Cortex of kidney (tissue), 1 donor: ENCODE measurements around the gene CCNB1IP1.
"Not testable (repeated sequence)": the region's sequence is repeated elsewhere in the genome, so short reads cannot be mapped to it uniquely, and the experiment has no call there.

Experiments used
- DNase-seq: peaks from one replicate; lab custom pipeline; 2025; lab: John Stamatoyannopoulos, UW

The CCNB1IP1 gene

GRCh38 chr14:20332431-20332787 is 670 bp downstream of the CCNB1IP1 start:
- no peak for DNase-seq

- no peak for DNase-seq
Observed at GRCh38 chr14:20331053-20331613, 1.9 kb downstream of the CCNB1IP1 start.

DNA sequence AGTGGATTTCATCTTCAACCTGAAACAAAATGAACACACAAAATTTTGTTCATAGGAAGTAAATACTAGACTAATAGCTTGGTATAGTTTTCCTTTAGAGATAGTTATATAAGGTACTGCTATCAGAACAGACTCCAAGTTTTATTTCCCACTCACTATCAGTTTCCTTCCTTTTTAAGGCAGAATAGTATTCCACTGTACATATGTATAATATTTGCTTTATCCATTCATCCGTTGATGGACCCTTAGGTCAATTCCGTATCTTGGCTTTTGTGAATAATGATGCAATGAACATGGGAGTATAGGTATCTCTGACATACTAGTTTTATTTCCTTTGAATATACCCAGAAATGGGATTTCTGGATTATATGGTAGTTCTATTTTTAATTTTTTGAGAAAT is 3.7 kb downstream of the CCNB1IP1 start:
- DNase-seq = no peak

DNA sequence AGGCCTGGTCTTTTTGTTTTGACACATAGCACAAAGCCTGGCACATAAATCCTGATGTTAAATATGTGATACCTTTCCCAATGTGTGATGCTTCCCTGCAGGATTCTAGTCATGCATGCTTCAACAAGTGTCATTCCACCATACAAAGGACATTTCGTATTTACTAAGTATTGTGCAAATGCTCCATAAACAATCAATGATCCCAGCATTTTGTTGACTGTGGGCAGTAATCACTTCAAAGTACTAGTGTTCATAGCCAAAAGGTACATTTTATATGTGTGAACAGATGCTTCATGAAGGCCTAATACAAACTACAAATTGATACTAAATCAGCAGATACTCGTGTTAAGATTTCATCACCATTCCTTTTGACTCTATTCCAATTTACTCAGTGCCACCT is 4.4 kb downstream of the CCNB1IP1 start:
- no peak for DNase-seq

GRCh38 chr14:20327005-20327869 is 5.8 kb downstream of the CCNB1IP1 start:
- no peak for DNase-seq

- DNase-seq = no peak
Observed at GRCh38 chr14:20317720-20318119, 15.4 kb downstream of the CCNB1IP1 start.

DNA sequence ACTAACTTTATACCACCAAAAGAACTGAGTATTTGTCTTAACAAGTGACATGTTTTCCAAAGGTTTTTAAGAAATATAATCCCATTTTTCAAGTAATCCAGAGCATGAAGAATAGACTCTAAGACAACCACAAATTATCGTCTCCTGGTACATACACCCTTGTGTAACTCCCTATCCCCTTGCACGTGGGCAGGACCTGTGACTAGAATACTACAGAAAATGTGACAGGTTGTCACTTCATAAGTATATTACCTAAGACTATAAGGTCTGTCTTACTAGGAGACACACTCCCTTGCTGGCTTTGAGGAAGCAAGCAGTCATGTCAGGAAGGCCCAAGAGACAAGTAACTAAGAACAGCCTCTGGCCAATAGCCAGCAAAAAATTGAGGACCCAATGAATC is 19.1 kb downstream of the CCNB1IP1 start:
- DNase-seq = no peak

DNA sequence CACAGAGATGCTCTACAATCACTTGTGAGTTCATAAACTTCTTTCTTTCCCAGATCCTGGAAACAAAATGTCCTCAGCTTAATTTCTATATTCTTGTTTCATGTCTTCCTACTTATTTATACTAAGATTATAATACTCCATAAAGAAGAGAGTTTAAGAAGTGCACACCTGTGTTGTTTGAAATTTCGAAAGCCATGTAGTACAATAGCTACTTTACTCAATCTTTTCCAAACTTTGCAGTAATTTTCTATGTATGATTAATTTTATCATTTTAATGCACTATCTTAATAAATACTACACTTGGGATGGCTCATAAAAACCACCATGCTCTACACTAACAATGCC is 27.0 kb downstream of the CCNB1IP1 start:
- DNase-seq = no peak

DNA sequence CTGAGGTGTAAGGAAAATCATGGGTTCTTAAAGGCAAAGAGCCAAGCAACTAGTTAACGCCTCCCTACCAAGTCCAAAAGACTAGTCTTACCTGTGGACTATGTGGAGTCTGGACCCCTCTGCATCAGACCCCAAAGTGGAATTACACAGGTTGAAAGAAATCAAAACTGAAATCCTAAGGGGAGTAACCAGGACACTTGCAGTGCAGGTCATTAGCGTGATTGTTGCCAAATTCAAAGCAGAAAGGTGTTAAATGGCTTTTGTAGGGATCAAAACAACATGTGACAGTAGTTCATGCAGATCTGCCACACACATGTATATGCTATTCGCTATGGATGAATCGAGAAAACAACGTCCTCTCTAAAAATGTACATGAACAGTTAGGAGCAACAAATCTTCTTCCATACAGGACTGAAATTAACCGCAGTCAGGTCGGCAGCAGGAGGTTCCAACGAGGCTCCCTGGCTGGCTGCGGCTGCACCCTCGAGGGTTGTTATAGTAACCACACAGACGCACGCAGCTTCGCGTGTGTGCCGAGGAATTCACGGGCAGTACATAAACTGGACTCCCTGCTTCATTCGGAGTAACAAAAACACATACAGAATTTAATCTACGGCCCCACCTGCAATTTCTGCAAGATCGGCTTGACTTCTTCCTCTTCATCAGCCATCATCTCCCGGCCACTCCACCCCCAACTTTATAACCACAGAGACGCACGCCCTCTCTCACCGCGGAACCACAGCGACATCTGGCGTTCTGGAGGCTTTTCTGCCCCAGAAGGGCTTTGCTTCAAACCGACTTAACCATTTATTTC is 27.6 kb downstream of the CCNB1IP1 start, which contains the start of gene TTC5:
Gene TTC5 (minus strand): TSS at position 687 of the 814 bp plus-strand sequence. CDS start 14 bp downstream, at position 673.
- DNase-seq = no peak

- DNase-seq = no peak
Observed at GRCh38 chr14:20302042-20302755, 30.9 kb downstream of the CCNB1IP1 start.

- DNase-seq = no peak
Observed at GRCh38 chr14:20295067-20295466, 38.0 kb downstream of the CCNB1IP1 start.

GRCh38 chr14:20294636-20295035 is 38.4 kb downstream of the CCNB1IP1 start:
- DNase-seq = no peak

GRCh38 chr14:20281998-20282397 is 51.1 kb downstream of the CCNB1IP1 start:
- DNase-seq = not testable (repeated sequence)

- not testable (repeated sequence) for DNase-seq
Observed at GRCh38 chr14:20280265-20280664, 52.8 kb downstream of the CCNB1IP1 start.

DNA sequence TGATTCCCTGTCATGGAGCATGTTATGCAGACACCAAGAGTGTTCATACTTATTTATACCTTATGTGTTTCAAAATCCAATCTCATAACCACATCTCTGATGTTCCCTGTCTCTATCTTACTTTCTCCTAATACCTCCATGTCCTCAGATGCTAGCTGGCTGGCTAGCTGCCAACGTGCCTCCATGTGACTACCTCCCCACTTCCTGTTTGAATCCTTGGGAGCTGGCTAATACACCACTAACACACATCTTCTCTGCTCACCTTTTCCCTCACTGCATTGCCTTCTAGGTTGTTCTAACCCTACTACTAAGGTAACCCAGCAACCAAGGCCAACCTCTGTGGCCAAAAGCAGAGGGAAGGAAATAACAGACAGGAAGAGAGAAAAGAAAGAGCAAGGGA is 54.7 kb downstream of the CCNB1IP1 start:
- no peak for DNase-seq

GRCh38 chr14:20277409-20277808 is 55.7 kb downstream of the CCNB1IP1 start:
- DNase-seq = no peak

DNA sequence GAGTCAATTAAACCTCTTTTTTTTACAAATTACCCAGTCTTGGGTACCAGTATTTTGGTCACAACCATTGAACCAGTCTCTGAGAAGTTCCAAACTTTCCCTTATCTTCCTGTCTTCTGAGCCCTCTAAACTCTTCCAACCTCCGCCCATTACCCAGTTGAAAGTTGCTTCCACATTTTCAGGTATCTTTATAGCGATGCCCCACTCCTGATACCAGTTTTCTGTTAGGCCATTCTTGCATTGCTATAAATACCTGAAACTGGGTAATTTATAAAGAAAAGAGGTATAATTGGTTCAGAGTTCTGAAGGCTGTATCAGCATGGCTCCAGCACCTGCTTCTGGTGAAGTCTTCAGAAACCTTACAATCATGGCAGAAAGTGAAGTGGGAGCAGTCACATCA is 59.0 kb downstream of the CCNB1IP1 start:
- no peak for DNase-seq

DNA sequence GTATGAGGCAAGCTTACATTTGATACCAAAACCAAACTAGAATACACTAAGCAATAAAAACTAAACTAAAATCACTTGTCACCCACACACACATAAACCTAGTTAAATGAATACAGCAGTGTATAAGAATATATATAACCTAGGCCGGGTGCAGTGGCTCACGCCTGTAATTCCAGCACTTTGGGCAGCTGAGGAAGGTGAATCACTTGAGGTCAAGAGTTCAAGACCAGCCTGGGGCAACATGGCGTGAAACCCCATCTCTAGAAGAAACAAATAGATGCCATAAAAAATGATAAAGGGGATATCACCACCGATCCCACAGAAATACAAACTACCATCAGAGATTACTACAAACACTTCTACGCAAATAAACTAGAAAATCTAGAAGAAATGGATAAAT is 68.7 kb downstream of the CCNB1IP1 start:
- not testable (repeated sequence) for DNase-seq

- no peak for DNase-seq
Observed at GRCh38 chr14:20262642-20263128, 70.4 kb downstream of the CCNB1IP1 start.
